GM18511 (cell line): ENCODE results near the gene CHMP5.
A peak's percentile ranks its signal among the peaks of the same experiment; 100 is the strongest.

Experiments used
- ATAC-seq: cut with Tn5 transposase; IDR thresholded peaks from one replicate; pipeline ENCODE4 v1.9.1; 2021; ENCODE audit warnings: mild to moderate bottlenecking, moderate library complexity; ENCODE audit not compliant: unreplicated experiment

The CHMP5 gene

GRCh38 chr9:33264473-33265177 lies at the start of gene CHMP5, which contains the start of gene BAG1:
CHMP5 (plus strand) TSS chr9:33265049; CDS start chr9:33265079, 30 bp downstream.
BAG1 (minus strand) TSS chr9:33264708.
- peak; percentile 79 for ATAC-seq

GRCh38 chr9:33220681-33221567 lies 43.9 kb upstream of the CHMP5 start:
- no peak for ATAC-seq

- no peak for ATAC-seq
These were observed 43.3 kb upstream of the CHMP5 start for GRCh38 chr9:33221568-33221884.

- no peak for ATAC-seq
These were observed 42.8 kb upstream of the CHMP5 start for GRCh38 chr9:33222031-33222430.

- ATAC-seq = no peak
These were observed 41.2 kb upstream of the CHMP5 start for GRCh38 chr9:33223696-33224095.

- peak; percentile 41 for ATAC-seq
These were observed 39.3 kb upstream of the CHMP5 start for GRCh38 chr9:33225319-33226147.

GRCh38 chr9:33227008-33227398 lies 37.8 kb upstream of the CHMP5 start:
- peak; percentile 79 for ATAC-seq

GRCh38 chr9:33227741-33228140 lies 37.1 kb upstream of the CHMP5 start:
- ATAC-seq = no peak

GRCh38 chr9:33228606-33229005 lies 36.2 kb upstream of the CHMP5 start:
- no peak for ATAC-seq

GRCh38 chr9:33229359-33230114 lies 35.3 kb upstream of the CHMP5 start:
- no peak for ATAC-seq

- no peak for ATAC-seq
These were observed 33.9 kb upstream of the CHMP5 start for GRCh38 chr9:33230756-33231622.

- no peak for ATAC-seq
These were observed 33.3 kb upstream of the CHMP5 start for GRCh38 chr9:33231623-33231942.

- ATAC-seq = no peak
These were observed 32.0 kb upstream of the CHMP5 start for GRCh38 chr9:33232815-33233214.

GRCh38 chr9:33233626-33234342 lies 31.1 kb upstream of the CHMP5 start:
- ATAC-seq = no peak

- no peak for ATAC-seq
These were observed 30.1 kb upstream of the CHMP5 start for GRCh38 chr9:33234511-33235467.

- ATAC-seq = no peak
These were observed 28.3 kb upstream of the CHMP5 start for GRCh38 chr9:33236571-33236970.

GRCh38 chr9:33239921-33240320 lies 24.9 kb upstream of the CHMP5 start, which contains the start of gene SPINK4:
SPINK4 (plus strand) TSS chr9:33240167; CDS start chr9:33240209, 42 bp downstream.
- ATAC-seq = no peak

- no peak for ATAC-seq
These were observed 23.6 kb upstream of the CHMP5 start for GRCh38 chr9:33241298-33241697.
